HG03457 (cell line): Measurements from ENCODE around the gene FAM241B.

Source experiments
- ATAC-seq: cut with Tn5 transposase; IDR thresholded peaks from one replicate; pipeline ENCODE4 v1.9.1; 2021; ENCODE audit warnings: moderate number of reproducible peaks; ENCODE audit not compliant: unreplicated experiment

FAM241B gene

DNA sequence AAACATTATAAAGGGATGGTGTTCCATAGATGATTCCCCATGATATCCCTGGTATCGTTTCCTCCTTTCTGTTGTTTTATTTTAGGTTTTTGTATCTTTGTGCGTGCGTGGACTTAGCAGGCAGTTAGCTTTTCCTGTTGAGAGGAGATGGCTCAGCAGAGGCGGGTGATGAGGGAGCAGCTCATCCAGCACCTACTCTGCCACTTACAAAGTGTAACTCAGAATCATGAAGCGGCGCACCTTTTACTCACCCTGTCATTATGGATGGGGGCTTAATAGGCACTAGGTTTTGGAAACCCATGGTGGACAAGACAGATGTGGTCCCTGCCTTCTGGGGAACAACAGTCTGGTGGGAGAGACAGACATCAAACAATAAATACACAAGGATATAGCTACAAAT is 17.1 kb downstream of the FAM241B start:
- no peak for ATAC-seq

DNA sequence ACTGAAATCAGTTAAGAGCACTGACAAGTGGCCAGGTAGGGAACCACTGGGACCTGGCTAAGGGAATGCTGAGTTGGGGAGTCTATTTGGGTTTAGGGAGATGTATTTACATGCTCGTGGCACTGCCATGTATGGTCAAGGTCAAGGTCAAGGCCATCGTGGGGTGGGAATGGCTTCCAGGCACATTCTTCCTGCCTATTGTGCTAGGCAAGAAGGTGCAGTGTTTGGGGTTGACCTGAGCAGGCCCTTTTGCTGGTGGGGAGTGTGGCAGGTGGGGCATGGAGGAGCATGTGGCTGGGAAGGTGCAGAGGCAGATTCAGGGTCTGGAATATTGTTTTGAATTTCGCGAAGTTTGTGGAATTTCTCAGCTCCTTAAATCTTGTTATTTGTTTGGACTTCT is 17.8 kb downstream of the FAM241B start:
- no peak for ATAC-seq

DNA sequence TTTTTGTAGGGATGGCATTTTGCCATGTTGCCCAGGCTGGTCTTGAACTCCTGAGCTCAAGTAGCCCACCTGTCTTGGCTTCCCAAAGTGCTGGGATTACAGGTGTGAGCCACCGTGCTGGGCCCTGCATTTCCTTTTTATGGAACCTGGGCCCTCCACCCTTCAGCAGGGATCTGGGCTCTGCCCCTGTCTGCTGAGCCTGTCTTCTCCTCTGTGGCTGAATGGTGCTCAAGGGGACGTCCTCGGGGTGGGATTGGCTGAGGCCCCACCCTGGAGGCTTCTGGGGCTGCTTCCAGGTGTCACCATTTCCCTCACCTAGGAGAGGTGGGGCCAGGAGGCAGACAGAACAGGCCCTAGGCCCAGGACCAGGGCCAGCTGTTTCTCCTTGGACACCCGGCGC is 18.4 kb downstream of the FAM241B start:
- no peak for ATAC-seq

DNA sequence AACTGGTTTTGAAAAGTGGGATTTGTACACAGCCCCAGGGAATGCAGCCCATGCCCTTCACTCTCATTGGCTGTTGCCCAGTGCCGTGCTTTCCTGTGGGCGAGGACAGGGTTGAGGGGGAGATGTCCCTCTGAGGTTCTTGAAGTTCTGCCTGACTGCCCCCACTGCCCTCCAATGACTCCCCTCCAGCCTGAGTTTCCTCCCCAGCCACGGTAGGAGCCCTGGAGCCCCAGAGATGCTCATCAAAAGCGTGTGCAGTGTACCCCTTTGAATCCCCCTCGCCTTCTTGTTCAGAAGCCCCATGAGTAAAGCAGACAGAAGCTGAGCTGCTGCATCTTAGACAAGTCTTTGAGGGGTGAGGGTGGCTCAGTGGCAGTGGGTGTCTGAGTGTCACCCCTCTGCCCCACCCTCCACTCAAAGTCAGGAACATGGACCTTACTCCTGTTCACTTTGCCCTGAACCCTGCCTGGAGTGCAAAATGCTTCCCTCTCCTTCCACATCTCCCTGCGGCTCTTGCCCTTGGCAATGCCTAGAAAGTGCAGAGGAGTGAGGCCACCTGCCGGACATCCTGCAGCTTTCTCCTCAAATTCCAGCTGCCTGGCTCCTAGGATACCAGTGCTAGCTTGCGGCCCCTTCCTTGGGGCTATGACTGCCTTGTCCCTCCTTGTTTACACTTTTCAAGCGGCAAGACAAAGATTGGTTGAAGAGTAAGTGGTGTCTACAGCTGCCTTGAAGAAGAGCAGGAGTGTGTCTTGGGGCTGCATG is 19.9 kb downstream of the FAM241B start:
- ATAC-seq = no peak

- ATAC-seq = no peak
These were observed 20.7 kb downstream of the FAM241B start for GRCh38 chr10:69650589-69651261.

DNA sequence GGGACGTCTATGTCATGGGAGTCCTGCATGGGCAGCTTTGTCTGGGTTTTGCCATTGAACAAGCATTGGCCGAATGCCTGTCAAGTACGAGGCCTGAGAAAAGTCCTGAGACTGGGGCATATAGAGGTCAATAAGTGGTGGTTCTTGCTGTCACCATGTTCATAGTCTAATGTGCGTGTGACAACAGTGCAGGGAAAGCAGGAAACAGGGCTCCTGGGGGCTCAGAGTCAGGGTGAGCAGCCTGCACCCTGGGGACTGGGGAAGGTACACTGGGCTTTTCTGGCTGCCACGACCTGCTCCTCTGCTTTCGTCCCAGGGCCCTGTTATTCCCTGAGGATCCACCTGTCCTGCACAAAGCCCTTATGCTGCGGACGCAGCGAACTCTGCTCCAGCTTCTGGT is 21.3 kb downstream of the FAM241B start:
- no peak for ATAC-seq

GRCh38 chr10:69652111-69652856 is 22.2 kb downstream of the FAM241B start:
- no peak for ATAC-seq

- no peak for ATAC-seq
These were observed 22.8 kb downstream of the FAM241B start for GRCh38 chr10:69652857-69653199.

DNA sequence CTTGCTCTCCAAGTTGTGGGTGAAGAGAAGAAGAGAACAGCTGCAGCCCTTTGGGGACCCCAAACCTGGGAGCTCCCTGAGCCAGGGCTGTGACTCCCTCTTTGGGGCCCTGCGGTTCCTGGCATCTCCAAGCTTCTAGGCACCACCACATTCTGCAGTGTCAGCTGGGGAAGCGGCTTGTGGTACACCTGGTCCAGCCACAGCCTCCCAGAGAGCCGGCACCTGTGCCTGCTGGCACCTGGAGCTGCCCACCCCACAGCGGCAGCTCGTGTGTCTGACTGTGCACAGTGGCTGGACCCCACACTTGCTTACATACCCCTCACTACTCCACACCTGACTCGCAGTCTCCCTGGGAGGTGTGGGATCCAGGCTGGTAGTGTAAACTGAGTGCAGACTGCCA is 23.5 kb downstream of the FAM241B start:
- no peak for ATAC-seq

- ATAC-seq = no peak
These were observed 25.2 kb downstream of the FAM241B start for GRCh38 chr10:69655124-69655867.

GRCh38 chr10:69655868-69656555 is 26.0 kb downstream of the FAM241B start:
- ATAC-seq = no peak

- no peak for ATAC-seq
These were observed 26.8 kb downstream of the FAM241B start for GRCh38 chr10:69656742-69657269.

GRCh38 chr10:69657430-69657829 is 27.4 kb downstream of the FAM241B start:
- no peak for ATAC-seq

DNA sequence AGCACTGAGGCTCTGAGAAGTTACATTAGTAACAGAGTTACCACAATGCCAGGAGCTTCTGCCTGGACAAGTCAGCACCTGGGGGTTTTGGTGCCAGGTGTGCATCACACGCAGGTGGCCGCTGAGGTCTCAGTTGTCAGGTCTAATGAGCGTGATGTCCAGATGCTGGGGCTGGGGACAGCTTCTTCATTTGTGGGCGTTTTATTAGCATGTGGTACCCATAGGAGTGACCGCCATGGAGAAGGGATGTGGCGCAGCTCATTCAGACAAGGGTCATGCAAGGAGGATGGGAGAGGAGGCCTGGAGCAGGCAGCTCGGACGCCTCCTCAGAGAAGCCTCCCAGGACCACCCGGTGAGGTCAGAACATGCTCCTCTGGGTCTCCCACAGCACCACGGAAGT is 27.8 kb downstream of the FAM241B start:
- ATAC-seq = no peak

DNA sequence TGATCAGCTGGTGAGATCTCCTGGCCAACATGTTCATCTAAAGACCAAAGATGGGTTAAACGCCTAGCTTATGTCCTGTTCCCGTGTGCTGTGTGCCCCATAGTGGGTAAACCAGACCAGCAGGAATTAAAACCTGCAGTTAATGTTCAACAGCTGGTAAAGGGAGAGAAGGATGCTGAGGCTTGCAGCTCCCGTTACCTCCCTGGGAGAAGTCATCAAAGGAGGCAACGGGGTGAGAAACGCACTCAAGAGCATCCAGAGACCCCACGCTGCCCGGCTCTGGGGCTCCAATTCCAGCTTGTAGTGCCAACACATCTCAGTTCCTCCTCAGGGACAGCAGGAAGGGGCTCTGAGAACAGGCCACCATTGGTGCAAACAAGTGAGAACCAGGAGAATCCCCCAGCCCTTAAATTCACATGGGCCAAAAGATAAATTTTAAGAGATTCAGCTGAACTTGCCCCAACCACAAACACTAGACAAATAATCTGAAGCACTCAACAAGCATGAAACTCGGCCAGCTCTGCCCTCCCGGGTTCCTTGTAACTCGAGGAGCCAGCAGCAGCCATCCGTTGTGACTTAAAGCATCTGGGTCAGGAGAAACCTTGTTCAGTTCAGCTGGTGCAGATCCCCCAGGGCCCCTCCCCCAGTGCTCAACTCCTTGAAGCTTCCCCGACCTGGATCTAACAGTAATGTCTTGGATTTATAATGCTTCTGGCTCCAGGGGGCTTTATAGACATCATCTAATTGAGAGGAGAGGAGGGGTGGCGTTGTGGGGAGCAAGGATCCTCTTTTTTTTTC is 29.4 kb downstream of the FAM241B start:
- ATAC-seq = no peak

DNA sequence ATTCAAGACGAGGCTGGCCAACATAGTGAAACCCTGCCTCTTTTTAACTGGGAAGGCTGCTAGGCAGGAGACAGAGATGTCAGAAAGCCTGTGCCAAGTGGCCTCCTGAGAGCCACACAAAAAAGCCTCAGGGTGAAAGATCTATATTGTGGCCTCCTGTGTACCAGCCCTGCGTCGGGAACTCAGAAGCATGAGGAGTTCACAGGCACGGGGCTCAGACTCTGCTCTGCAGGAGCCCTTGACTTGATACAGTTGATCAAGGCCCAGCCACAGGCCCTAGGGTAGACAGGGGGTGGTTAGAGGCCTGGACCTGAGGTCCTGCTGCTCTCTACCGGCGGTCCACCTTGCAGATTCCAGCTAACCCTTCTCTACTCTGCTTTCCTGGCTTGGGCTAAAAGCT is 30.2 kb downstream of the FAM241B start:
- no peak for ATAC-seq

GRCh38 chr10:69661414-69662172 is 31.5 kb downstream of the FAM241B start:
- ATAC-seq = no peak

- no peak for ATAC-seq
These were observed 32.3 kb downstream of the FAM241B start for GRCh38 chr10:69662173-69662877.
